ENCODE measurements around the gene ENOX2. TPM values are rescaled to one million over a fixed set of nuclear protein-coding genes. Genes with fewer than 3 reads are reported as not detected.
A peak's percentile ranks its signal among the peaks of the same experiment; 100 is the strongest.
"Not testable (repeated sequence)": the region's sequence is repeated elsewhere in the genome, so short reads cannot be mapped to it uniquely, and the experiment has no call there.

ENOX2 gene
- total RNA-seq, 1 experiment from 2014 or later: 6.0 TPM

GRCh38 chrX:130709178-130709577 lies 193.8 kb downstream of the ENOX2 start:
- not testable (repeated sequence) for H3K4me2 ChIP-seq (ENCODE audit: low read depth, low read length, poor library complexity, severe bottlenecking); H3K9ac ChIP-seq (ENCODE audit: low read length); H3K4me1 ChIP-seq (ENCODE audit: low read length); H3K36me3 ChIP-seq (ENCODE audit: insufficient read depth, low read length); H3K9me3 ChIP-seq (ENCODE audit: low read length); H3K79me2 ChIP-seq (ENCODE audit: low read length); H4K20me1 ChIP-seq (ENCODE audit: insufficient read depth, low read depth, low read length); H2AFZ ChIP-seq (ENCODE audit: low read length); H3K4me3 ChIP-seq (ENCODE audit: low read length); H3K27ac ChIP-seq (ENCODE audit: low read length); H3K9me2 ChIP-seq (replicated peaks; ENCODE audit: insufficient read depth, low read length); H3K27me3 ChIP-seq (ENCODE audit: low read length); DNase-seq

- no peak overlapping the region for H3K4me3 ChIP-seq (ENCODE audit: low read length)
Measured at GRCh38 chrX:130705591-130705990, 197.4 kb downstream of the ENOX2 start.

GRCh38 chrX:130704053-130705038 lies 198.7 kb downstream of the ENOX2 start:
- Histone ChIP-seq H3K9me3 (ENCODE audit: low read length) (no peaks in the 10 kb centered on the region), H3K9me2 (replicated peaks; ENCODE audit: insufficient read depth, low read length) (no peaks in the 10 kb centered on the region), H3K27me3 (ENCODE audit: low read length) (no peaks in the 10 kb centered on the region), H3K79me2 (ENCODE audit: low read length) (no peaks in the 10 kb centered on the region), H3K27ac (ENCODE audit: low read length) (no peak overlapping the region), H3K4me1 (ENCODE audit: low read length) (no peaks in the 10 kb centered on the region), H4K20me1 (ENCODE audit: insufficient read depth, low read depth, low read length) (no peaks in the 10 kb centered on the region), H3K36me3 (ENCODE audit: insufficient read depth, low read length) (no peaks in the 10 kb centered on the region), H3K9ac (ENCODE audit: low read length) (no peak overlapping the region), H3K4me3 (ENCODE audit: low read length) (no peak overlapping the region), H3K4me2 (ENCODE audit: low read depth, low read length, poor library complexity, severe bottlenecking) (no peak overlapping the region), H2AFZ (ENCODE audit: low read length) (no peak overlapping the region)
- no peak for DNase-seq

More at GRCh38 chrX:130705591-130705990, 197.4 kb downstream of the ENOX2 start:
- Histone ChIP-seq H3K9me3 (ENCODE audit: low read length) (no peaks in the 10 kb centered on the region), H4K20me1 (ENCODE audit: insufficient read depth, low read depth, low read length) (no peaks in the 10 kb centered on the region), H3K79me2 (ENCODE audit: low read length) (no peaks in the 10 kb centered on the region), H3K36me3 (ENCODE audit: insufficient read depth, low read length) (no peaks in the 10 kb centered on the region), H3K4me1 (ENCODE audit: low read length) (no peaks in the 10 kb centered on the region), H3K9ac (ENCODE audit: low read length) (no peak overlapping the region), H3K9me2 (replicated peaks; ENCODE audit: insufficient read depth, low read length) (no peaks in the 10 kb centered on the region), H3K27me3 (ENCODE audit: low read length) (no peaks in the 10 kb centered on the region), H3K27ac (ENCODE audit: low read length) (no peak overlapping the region), H2AFZ (ENCODE audit: low read length) (no peak overlapping the region), H3K4me2 (ENCODE audit: low read depth, low read length, poor library complexity, severe bottlenecking) (no peak overlapping the region)
- no peak for DNase-seq

- Histone ChIP-seq H3K79me2 (ENCODE audit: low read length) (no peaks in the 10 kb centered on the region), H3K27me3 (ENCODE audit: low read length) (no peaks in the 10 kb centered on the region), H2AFZ (ENCODE audit: low read length) (no peak overlapping the region), H4K20me1 (ENCODE audit: insufficient read depth, low read depth, low read length) (no peaks in the 10 kb centered on the region), H3K9ac (ENCODE audit: low read length) (no peak overlapping the region), H3K27ac (ENCODE audit: low read length) (no peak overlapping the region), H3K4me3 (ENCODE audit: low read length) (no peak overlapping the region), H3K36me3 (ENCODE audit: insufficient read depth, low read length) (no peaks in the 10 kb centered on the region), H3K9me2 (replicated peaks; ENCODE audit: insufficient read depth, low read length) (no peaks in the 10 kb centered on the region), H3K4me1 (ENCODE audit: low read length) (no peaks in the 10 kb centered on the region), H3K4me2 (ENCODE audit: low read depth, low read length, poor library complexity, severe bottlenecking) (no peak overlapping the region), H3K9me3 (ENCODE audit: low read length) (no peaks in the 10 kb centered on the region)
- DNase-seq: no peak
Measured at GRCh38 chrX:130702867-130703707, 199.9 kb downstream of the ENOX2 start.

GRCh38 chrX:130700629-130701028 lies 202.4 kb downstream of the ENOX2 start:
- H3K27ac ChIP-seq (ENCODE audit: low read length): no peak overlapping the region
- no peak overlapping the region for H3K4me2 ChIP-seq (ENCODE audit: low read depth, low read length, poor library complexity, severe bottlenecking)
- H3K27me3 ChIP-seq (ENCODE audit: low read length): no peaks in the 10 kb centered on the region
- peaks cover 11% of the 10 kb centered on the region for H3K4me1 ChIP-seq (ENCODE audit: low read length)
- H4K20me1 ChIP-seq (ENCODE audit: insufficient read depth, low read depth, low read length): no peaks in the 10 kb centered on the region
- H3K9ac ChIP-seq (ENCODE audit: low read length): no peak overlapping the region
- H3K4me3 ChIP-seq (ENCODE audit: low read length): no peak overlapping the region
- H3K9me2 ChIP-seq (replicated peaks; ENCODE audit: insufficient read depth, low read length): no peaks in the 10 kb centered on the region
- H3K79me2 ChIP-seq (ENCODE audit: low read length): no peaks in the 10 kb centered on the region
- no peak for DNase-seq
- no peak overlapping the region for H2AFZ ChIP-seq (ENCODE audit: low read length)
- no peaks in the 10 kb centered on the region for H3K9me3 ChIP-seq (ENCODE audit: low read length)
- H3K36me3 ChIP-seq (ENCODE audit: insufficient read depth, low read length): no peaks in the 10 kb centered on the region

GRCh38 chrX:130699618-130700017 lies 203.4 kb downstream of the ENOX2 start:
- no peaks in the 10 kb centered on the region for H4K20me1 ChIP-seq (ENCODE audit: insufficient read depth, low read depth, low read length)
- DNase-seq: no peak
- no peak overlapping the region for H3K4me3 ChIP-seq (ENCODE audit: low read length)

GRCh38 chrX:130696542-130696941 lies 206.5 kb downstream of the ENOX2 start:
- Histone ChIP-seq H3K27me3 (ENCODE audit: low read length) (no peaks in the 10 kb centered on the region), H3K4me3 (ENCODE audit: low read length) (no peak overlapping the region), H3K36me3 (ENCODE audit: insufficient read depth, low read length) (no peaks in the 10 kb centered on the region), H2AFZ (ENCODE audit: low read length) (no peak overlapping the region), H3K4me2 (ENCODE audit: low read depth, low read length, poor library complexity, severe bottlenecking) (peak overlapping the region; percentile 19), H3K79me2 (ENCODE audit: low read length) (no peaks in the 10 kb centered on the region), H3K4me1 (ENCODE audit: low read length) (peaks cover 12% of the 10 kb centered on the region), H3K27ac (ENCODE audit: low read length) (0 out of 2 replicates have a peak overlapping the region, but pooled peaks have one; percentile 17), H4K20me1 (ENCODE audit: insufficient read depth, low read depth, low read length) (no peaks in the 10 kb centered on the region), H3K9me2 (replicated peaks; ENCODE audit: insufficient read depth, low read length) (no peaks in the 10 kb centered on the region), H3K9me3 (ENCODE audit: low read length) (no peaks in the 10 kb centered on the region), H3K9ac (ENCODE audit: low read length) (no peak overlapping the region)
- peak; percentile 48 for DNase-seq

More at GRCh38 chrX:130699618-130700017, 203.4 kb downstream of the ENOX2 start:
- no peaks in the 10 kb centered on the region for H3K79me2 ChIP-seq (ENCODE audit: low read length)
- H3K9me3 ChIP-seq (ENCODE audit: low read length): no peaks in the 10 kb centered on the region
- no peaks in the 10 kb centered on the region for H3K27me3 ChIP-seq (ENCODE audit: low read length)
- no peaks in the 10 kb centered on the region for H3K9me2 ChIP-seq (replicated peaks; ENCODE audit: insufficient read depth, low read length)
- no peak overlapping the region for H2AFZ ChIP-seq (ENCODE audit: low read length)
- peaks cover 12% of the 10 kb centered on the region for H3K4me1 ChIP-seq (ENCODE audit: low read length)
- H3K36me3 ChIP-seq (ENCODE audit: insufficient read depth, low read length): no peaks in the 10 kb centered on the region
- H3K27ac ChIP-seq (ENCODE audit: low read length): no peak overlapping the region
- H3K4me2 ChIP-seq (ENCODE audit: low read depth, low read length, poor library complexity, severe bottlenecking): no peak overlapping the region
- no peak overlapping the region for H3K9ac ChIP-seq (ENCODE audit: low read length)

GRCh38 chrX:130695931-130696330 lies 207.1 kb downstream of the ENOX2 start:
- no peak overlapping the region for H3K9ac ChIP-seq (ENCODE audit: low read length)
- DNase-seq: no peak

More at GRCh38 chrX:130695931-130696330, 207.1 kb downstream of the ENOX2 start:
- H3K4me1 ChIP-seq (ENCODE audit: low read length): peaks cover 12% of the 10 kb centered on the region
- no peaks in the 10 kb centered on the region for H3K9me3 ChIP-seq (ENCODE audit: low read length)
- H2AFZ ChIP-seq (ENCODE audit: low read length): no peak overlapping the region
- H3K9me2 ChIP-seq (replicated peaks; ENCODE audit: insufficient read depth, low read length): no peaks in the 10 kb centered on the region
- no peaks in the 10 kb centered on the region for H4K20me1 ChIP-seq (ENCODE audit: insufficient read depth, low read depth, low read length)
- no peak overlapping the region for H3K4me3 ChIP-seq (ENCODE audit: low read length)
- H3K27me3 ChIP-seq (ENCODE audit: low read length): no peaks in the 10 kb centered on the region
- H3K4me2 ChIP-seq (ENCODE audit: low read depth, low read length, poor library complexity, severe bottlenecking): peak overlapping the region; percentile 19
- H3K79me2 ChIP-seq (ENCODE audit: low read length): no peaks in the 10 kb centered on the region
- 0 out of 2 replicates have a peak overlapping the region, but pooled peaks have one; percentile 17 for H3K27ac ChIP-seq (ENCODE audit: low read length)
- H3K36me3 ChIP-seq (ENCODE audit: insufficient read depth, low read length): no peaks in the 10 kb centered on the region

Measured in Karpas-422 (cell line).